ENCODE data around the gene TAF13.
"Not testable (repeated sequence)": the region's sequence is repeated elsewhere in the genome, so short reads cannot be mapped to it uniquely, and the experiment has no call there.

TAF13 gene

GRCh38 chr1:109091078-109091838 is 15.5 kb upstream of the TAF13 start:
- peak; percentile 73 for DNase-seq

- peak; percentile 98 for DNase-seq
Observed at GRCh38 chr1:109090196-109091077, 14.6 kb upstream of the TAF13 start, which contains the start of gene TMEM167B. Gene TMEM167B, plus strand, starts transcription at chr1:109090764. Its CDS starts 109 bp downstream, at chr1:109090873.

- peak; percentile 97 for DNase-seq
Observed at GRCh38 chr1:109089242-109090015, 13.6 kb upstream of the TAF13 start.

- no peak for DNase-seq
Observed at GRCh38 chr1:109084563-109085517, 9.0 kb upstream of the TAF13 start.

GRCh38 chr1:109083923-109084322 is 8.1 kb upstream of the TAF13 start:
- DNase-seq, result no peak

- no peak for DNase-seq
Observed at GRCh38 chr1:109083501-109083900, 7.7 kb upstream of the TAF13 start.

GRCh38 chr1:109080441-109081082 is 4.8 kb upstream of the TAF13 start:
- no peak for DNase-seq

GRCh38 chr1:109079240-109079622 is 3.4 kb upstream of the TAF13 start:
- DNase-seq, result no peak

GRCh38 chr1:109078317-109078716 is 2.5 kb upstream of the TAF13 start:
- DNase-seq, result no peak

GRCh38 chr1:109069294-109069693 is 6.5 kb downstream of the TAF13 start:
- DNase-seq, result no peak

GRCh38 chr1:109067883-109068282 is 7.9 kb downstream of the TAF13 start:
- no peak for DNase-seq

- DNase-seq, result no peak
Observed at GRCh38 chr1:109065137-109065536, 10.7 kb downstream of the TAF13 start.

GRCh38 chr1:109061183-109061582 is 14.6 kb downstream of the TAF13 start:
- DNase-seq, result no peak

- DNase-seq, result no peak
Observed at GRCh38 chr1:109060707-109061106, 15.1 kb downstream of the TAF13 start.

GRCh38 chr1:109059026-109059425 is 16.8 kb downstream of the TAF13 start:
- DNase-seq, result no peak

GRCh38 chr1:109056064-109056463 is 19.7 kb downstream of the TAF13 start:
- no peak for DNase-seq

- not testable (repeated sequence) for DNase-seq
Observed at GRCh38 chr1:109052145-109052544, 23.7 kb downstream of the TAF13 start.

- DNase-seq, result no peak
Observed at GRCh38 chr1:109050228-109050995, 25.4 kb downstream of the TAF13 start.

- no peak for DNase-seq
Observed at GRCh38 chr1:109048335-109048734, 27.5 kb downstream of the TAF13 start.

GRCh38 chr1:109047339-109047738 is 28.5 kb downstream of the TAF13 start:
- peak; percentile 21 for DNase-seq

- DNase-seq, result no peak
Observed at GRCh38 chr1:109046671-109047070, 29.1 kb downstream of the TAF13 start.

Measured in DMS53 (cell line).